ENCODE results near the gene NTSR1.

Gene NTSR1

GRCh38 chr20:62716198-62716940 lies 7.7 kb downstream of the NTSR1 start:
- no peaks in the 10 kb centered on the region for H4K20me1 ChIP-seq (ENCODE audit: control insufficient read depth, insufficient read depth, low read depth, low read length)
- TF ChIP-seq CTCF (IDR thresholded peaks at IDR 0.05; ENCODE audit: low read depth, low read length, poor library complexity, severe bottlenecking) (no peak), EZH2phosphoT487 (IDR thresholded peaks at IDR 0.05; ENCODE audit: borderline replicate concordance, low read length) (no peak)
- H3K79me2 ChIP-seq (ENCODE audit: control insufficient read depth, low read length), result no peaks in the 10 kb centered on the region
- no peaks in the 10 kb centered on the region for H3K9me3 ChIP-seq (ENCODE audit: control insufficient read depth, insufficient read depth, low read length)
- no peaks in the 10 kb centered on the region for H3K4me1 ChIP-seq (ENCODE audit: control insufficient read depth, low read length)
- no peaks in the 10 kb centered on the region for H3F3A ChIP-seq (ENCODE audit: control insufficient read depth, insufficient read depth)
- H3K9me2 ChIP-seq (replicated peaks; ENCODE audit: control insufficient read depth, low read length), result no peaks in the 10 kb centered on the region
- no peak overlapping the region for H3K4me3 ChIP-seq (ENCODE audit: low read length)
- no peak overlapping the region for H3K4me2 ChIP-seq (ENCODE audit: low read length)
- no peak overlapping the region for H3K27ac ChIP-seq (ENCODE audit: low read depth, low read length)
- no peaks in the 10 kb centered on the region for H3K36me3 ChIP-seq (ENCODE audit: control insufficient read depth, low read length)
- peaks cover 2% of the 10 kb centered on the region; the same call in 1 of the 2 replicates for H3K27me3 ChIP-seq (ENCODE audit: control insufficient read depth, low read length)

- H3F3A ChIP-seq (ENCODE audit: control insufficient read depth, insufficient read depth), result no peaks in the 10 kb centered on the region
- peaks cover 8% of the 10 kb centered on the region; the same call in 1 of the 2 replicates for H3K27me3 ChIP-seq (ENCODE audit: control insufficient read depth, low read length)
- TF ChIP-seq EZH2phosphoT487 (IDR thresholded peaks at IDR 0.05; ENCODE audit: borderline replicate concordance, low read length), result no peak
- no peak for TF ChIP-seq CTCF (IDR thresholded peaks at IDR 0.05; ENCODE audit: low read depth, low read length, poor library complexity, severe bottlenecking)
- no peaks in the 10 kb centered on the region for H3K36me3 ChIP-seq (ENCODE audit: control insufficient read depth, low read length)
- no peak overlapping the region for H3K27ac ChIP-seq (ENCODE audit: low read depth, low read length)
- no peaks in the 10 kb centered on the region for H3K79me2 ChIP-seq (ENCODE audit: control insufficient read depth, low read length)
- H3K4me2 ChIP-seq (ENCODE audit: low read length), result no peak overlapping the region
- H3K4me1 ChIP-seq (ENCODE audit: control insufficient read depth, low read length), result no peaks in the 10 kb centered on the region
- H3K4me3 ChIP-seq (ENCODE audit: low read length), result no peak overlapping the region
- H4K20me1 ChIP-seq (ENCODE audit: control insufficient read depth, insufficient read depth, low read depth, low read length), result no peaks in the 10 kb centered on the region
- H3K9me2 ChIP-seq (replicated peaks; ENCODE audit: control insufficient read depth, low read length), result no peaks in the 10 kb centered on the region
- no peaks in the 10 kb centered on the region for H3K9me3 ChIP-seq (ENCODE audit: control insufficient read depth, insufficient read depth, low read length)
Observed at GRCh38 chr20:62716941-62717310, 8.3 kb downstream of the NTSR1 start.

- Histone ChIP-seq H3K27me3 (ENCODE audit: control insufficient read depth, low read length) (peaks cover 14% of the 10 kb centered on the region; the same call in 1 of the 2 replicates), H3K9me2 (replicated peaks; ENCODE audit: control insufficient read depth, low read length) (no peaks in the 10 kb centered on the region)
Observed at GRCh38 chr20:62717933-62718332, 9.3 kb downstream of the NTSR1 start.

More at GRCh38 chr20:62717933-62718332, 9.3 kb downstream of the NTSR1 start:
- no peak overlapping the region for H3K4me3 ChIP-seq (ENCODE audit: low read length)
- H4K20me1 ChIP-seq (ENCODE audit: control insufficient read depth, insufficient read depth, low read depth, low read length), result no peaks in the 10 kb centered on the region
- TF ChIP-seq EZH2phosphoT487 (IDR thresholded peaks at IDR 0.05; ENCODE audit: borderline replicate concordance, low read length), result no peak
- TF ChIP-seq CTCF (IDR thresholded peaks at IDR 0.05; ENCODE audit: low read depth, low read length, poor library complexity, severe bottlenecking), result no peak
- no peaks in the 10 kb centered on the region for H3K9me3 ChIP-seq (ENCODE audit: control insufficient read depth, insufficient read depth, low read length)
- no peaks in the 10 kb centered on the region for H3F3A ChIP-seq (ENCODE audit: control insufficient read depth, insufficient read depth)
- no peak overlapping the region for H3K4me2 ChIP-seq (ENCODE audit: low read length)
- H3K4me1 ChIP-seq (ENCODE audit: control insufficient read depth, low read length), result no peaks in the 10 kb centered on the region
- no peaks in the 10 kb centered on the region for H3K79me2 ChIP-seq (ENCODE audit: control insufficient read depth, low read length)
- H3K36me3 ChIP-seq (ENCODE audit: control insufficient read depth, low read length), result no peaks in the 10 kb centered on the region
- H3K27ac ChIP-seq (ENCODE audit: low read depth, low read length), result no peak overlapping the region

Data from DOHH2 (cell line).